Keratinocyte (primary cell): ENCODE measurements around the gene SKAP1.
"Not testable (repeated sequence)": the region's sequence is repeated elsewhere in the genome, so short reads cannot be mapped to it uniquely, and the experiment has no call there.

Source experiments
- CTCF ChIP-seq, 3 experiments: IDR thresholded peaks in 1 of 3; conservative IDR thresholded peaks in 1 of 3; optimal IDR thresholded peaks in 1 of 3; 2 replicates in 2 of 3; 3 replicates in 1 of 3; pipeline versions ENCODE3 to v1.5.1; 2011; ENCODE audit warnings: low read length in 3 of 3, mild to moderate bottlenecking in 3 of 3, moderate library complexity in 2 of 3, control low read depth in 1 of 3, inconsistent platforms in 1 of 3; ENCODE audit not compliant: insufficient read depth in 2 of 3; ENCODE audit errors: extremely low read depth in 1 of 3
- EZH2 ChIP-seq: IDR thresholded peaks from one replicate; pipeline ENCODE4 v1.6.1; 2012; ENCODE audit warnings: inconsistent platforms, mild to moderate bottlenecking, low read length, moderate library complexity

GRCh38 chr17:48449335-48449734, 19.3 kb upstream of the SKAP1 start:
- TF ChIP-seq CTCF (optimal IDR thresholded peaks at IDR 0.05 in 1 of 3, IDR thresholded peaks at IDR 0.05 in 1 of 3, conservative IDR thresholded peaks at IDR 0.05 in 1 of 3; ENCODE audit: extremely low read depth in 1 of 3, insufficient read depth in 2 of 3, low read length in 3 of 3); EZH2: not testable (repeated sequence)
